Measurements from ENCODE around the gene FLAD1.

GRCh38 chr1:154982897-154983648 lies at the start of gene FLAD1:
- TF ChIP-seq CTCF (conservative IDR thresholded peaks at IDR 0.05 in 1 of 2, IDR thresholded peaks at IDR 0.05 in 1 of 2; ENCODE audit: low read depth in 1 of 2, low read length in 2 of 2), result no peak
- TF ChIP-seq EZH2 (IDR thresholded peaks at IDR 0.05; ENCODE audit: low read length, missing control alignments), result no peak

Data from fibroblast of lung (primary cell).